ENCODE measurements around the gene OR10J4. TPM values are rescaled to one million over a fixed set of nuclear protein-coding genes. Genes with fewer than 3 reads are reported as not detected.
A peak's percentile ranks its signal among the peaks of the same experiment; 100 is the strongest.

Gene OR10J4
- total and polyA plus RNA-seq, 11 donors: not detected

DNA sequence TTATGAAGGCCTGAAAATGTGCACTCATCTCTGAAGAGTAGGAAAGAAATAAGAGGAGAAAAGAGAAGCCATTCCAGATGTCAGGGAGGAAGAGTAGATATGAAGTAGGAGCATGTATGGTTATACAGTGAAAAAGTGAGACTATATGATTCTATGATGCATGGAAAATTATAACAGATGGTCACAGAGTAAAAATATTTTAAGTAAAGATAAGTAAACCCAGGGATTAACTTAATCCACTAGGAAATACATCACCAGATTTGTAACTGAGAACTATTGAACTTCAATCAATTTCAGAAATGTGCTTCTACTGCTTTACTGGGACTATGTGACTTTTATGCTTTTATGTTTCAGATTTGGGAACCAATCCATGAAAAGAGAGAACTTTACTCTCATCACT, 7.4 kb downstream of the OR10J4 start, which contains the start of gene OR10J1:
Gene OR10J1, plus strand, starts transcription at position 301 of the 400 bp plus-strand sequence. Its CDS starts 70 bp downstream, at position 371.
- Histone ChIP-seq H3K4me3 (no peak within 1 kb of the TSS), H3K27ac (no peak within 1 kb of the TSS), H3K27me3 (no peaks in the 10 kb centered on the region), H3K36me3 (no peaks in the 10 kb centered on the region), H3K4me1 (peaks cover 0 to 6% (median 0%) of the 10 kb centered on the region in 12 donors), H3K9me3 (no peaks in the 10 kb centered on the region)
- TF ChIP-seq POLR2A (IDR thresholded peaks at IDR 0.05): no peak
- TF ChIP-seq, protein P1, sequence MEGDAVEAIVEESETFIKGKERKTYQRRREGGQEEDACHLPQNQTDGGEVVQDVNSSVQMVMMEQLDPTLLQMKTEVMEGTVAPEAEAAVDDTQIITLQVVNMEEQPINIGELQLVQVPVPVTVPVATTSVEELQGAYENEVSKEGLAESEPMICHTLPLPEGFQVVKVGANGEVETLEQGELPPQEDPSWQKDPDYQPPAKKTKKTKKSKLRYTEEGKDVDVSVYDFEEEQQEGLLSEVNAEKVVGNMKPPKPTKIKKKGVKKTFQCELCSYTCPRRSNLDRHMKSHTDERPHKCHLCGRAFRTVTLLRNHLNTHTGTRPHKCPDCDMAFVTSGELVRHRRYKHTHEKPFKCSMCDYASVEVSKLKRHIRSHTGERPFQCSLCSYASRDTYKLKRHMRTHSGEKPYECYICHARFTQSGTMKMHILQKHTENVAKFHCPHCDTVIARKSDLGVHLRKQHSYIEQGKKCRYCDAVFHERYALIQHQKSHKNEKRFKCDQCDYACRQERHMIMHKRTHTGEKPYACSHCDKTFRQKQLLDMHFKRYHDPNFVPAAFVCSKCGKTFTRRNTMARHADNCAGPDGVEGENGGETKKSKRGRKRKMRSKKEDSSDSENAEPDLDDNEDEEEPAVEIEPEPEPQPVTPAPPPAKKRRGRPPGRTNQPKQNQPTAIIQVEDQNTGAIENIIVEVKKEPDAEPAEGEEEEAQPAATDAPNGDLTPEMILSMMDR (IDR thresholded peaks at IDR 0.05): no peak
- ATAC-seq: no peak
- no peak for DNase-seq
- intact Hi-C loops (cut with DNase I): no loop called here

DNA sequence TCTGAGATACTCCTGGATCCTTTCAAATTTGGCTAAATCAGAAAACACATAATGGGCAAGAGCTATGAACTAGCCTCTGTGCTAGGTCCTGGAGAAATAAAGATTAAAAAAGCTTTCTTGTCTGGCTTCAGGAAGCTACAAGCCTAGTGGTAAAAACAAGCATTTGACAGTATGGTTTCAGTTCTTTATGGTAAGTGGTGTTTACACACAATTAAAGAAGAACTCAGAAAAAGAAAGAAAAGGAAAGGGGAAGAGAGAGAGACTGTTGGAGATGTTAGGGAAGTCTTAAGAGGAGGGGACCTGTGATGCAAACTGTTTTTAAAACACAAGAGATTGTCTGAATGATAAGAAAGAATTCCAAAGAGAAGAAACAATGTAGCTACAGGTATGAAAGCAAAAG, 9.4 kb downstream of the OR10J4 start:
- Histone ChIP-seq H3K9me3 (no peaks in the 10 kb centered on the region), H3K4me3 (no peak overlapping the region), H3K36me3 (no peaks in the 10 kb centered on the region), H3K27me3 (no peaks in the 10 kb centered on the region), H3K27ac (peak overlapping the region in 1 of 12 donors; percentile 68), H3K4me1 (peaks cover 0 to 6% (median 0%) of the 10 kb centered on the region in 12 donors)
- intact Hi-C loops (cut with DNase I): no loop called here
- DNase-seq (no peak), ATAC-seq (peak in 1 of 4 donors; percentile 30)
- TF ChIP-seq, protein P1 (IDR thresholded peaks at IDR 0.05): no peak
- TF ChIP-seq POLR2A (IDR thresholded peaks at IDR 0.05): no peak

DNA sequence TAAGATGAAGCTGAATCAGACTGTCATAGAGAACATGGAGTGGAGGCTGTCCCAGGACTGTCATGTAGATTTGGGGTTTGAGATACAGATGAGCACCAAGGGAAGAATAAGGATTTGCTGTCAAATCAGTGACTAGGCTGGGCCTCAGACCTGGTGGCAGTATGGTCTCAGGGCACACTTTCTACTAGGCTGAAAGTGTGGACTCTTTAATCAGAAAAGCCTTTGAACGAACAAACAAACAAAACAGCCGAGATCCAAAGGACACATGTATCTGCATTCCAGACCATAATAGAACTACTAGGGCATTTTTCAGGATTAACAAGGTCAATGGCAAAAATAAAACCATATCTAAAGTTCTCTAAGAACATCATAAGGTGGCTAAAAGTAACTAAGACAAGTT, 10.4 kb downstream of the OR10J4 start:
- H3K9me3 ChIP-seq: peaks cover 0 to 1% (median 0%) of the 10 kb centered on the region in 12 donors
- TF ChIP-seq, protein P1 (IDR thresholded peaks at IDR 0.05): no peak
- TF ChIP-seq POLR2A (IDR thresholded peaks at IDR 0.05): no peak
- no peak overlapping the region for H3K4me3 ChIP-seq
- peaks cover 0 to 6% (median 0%) of the 10 kb centered on the region in 12 donors for H3K4me1 ChIP-seq
- ATAC-seq (no peak), DNase-seq (no peak)
- no peaks in the 10 kb centered on the region for H3K27me3 ChIP-seq
- no peaks in the 10 kb centered on the region for H3K36me3 ChIP-seq
- intact Hi-C loops (cut with DNase I): no loop called here
- H3K27ac ChIP-seq: no peak overlapping the region
- 18 to 59% (median 44%) methylated on average over 2 of the region's 2 CpGs for WGBS, 4 donors

DNA sequence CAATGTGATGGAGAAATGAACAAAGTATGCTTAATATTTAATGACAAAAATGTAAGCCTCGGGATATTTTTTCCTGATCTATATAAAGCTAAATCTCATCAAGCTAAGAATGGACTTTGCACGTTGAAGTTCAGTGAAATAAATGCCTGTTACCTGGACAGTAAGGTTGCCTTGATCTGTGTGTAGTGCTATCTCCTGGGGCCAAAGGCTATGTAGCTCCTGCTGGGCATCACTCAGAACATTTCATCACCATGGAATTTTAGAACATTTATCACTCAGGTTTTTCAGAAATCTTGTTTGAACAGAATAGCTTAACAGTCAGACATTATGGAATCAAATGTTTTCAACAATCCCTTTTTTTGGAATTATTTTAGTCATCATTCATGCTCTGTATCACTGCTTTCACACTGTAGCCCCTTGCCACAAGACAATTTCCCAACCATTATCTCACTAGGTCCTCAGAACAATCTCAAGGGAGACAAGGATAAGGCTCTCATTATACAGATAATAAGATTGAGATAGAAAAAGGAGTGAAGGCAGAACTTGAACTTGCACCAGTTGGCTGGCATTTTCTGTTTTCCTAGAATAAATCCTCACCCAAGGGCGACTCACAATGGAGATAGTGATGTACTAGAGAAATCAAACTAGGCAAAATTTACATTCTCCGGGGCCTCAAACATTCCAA, 11.2 kb downstream of the OR10J4 start:
- H3K4me3 ChIP-seq: no peak overlapping the region
- no peak for TF ChIP-seq POLR2A (IDR thresholded peaks at IDR 0.05)
- TF ChIP-seq, protein P1 (IDR thresholded peaks at IDR 0.05): no peak
- 44 to 74% (median 68%) methylated on average over 4 of the region's 4 CpGs for WGBS, 4 donors
- no peak overlapping the region for H3K27ac ChIP-seq
- DNase-seq (no peak), ATAC-seq (no peak)
- H3K4me1 ChIP-seq: peaks cover 0 to 6% (median 0%) of the 10 kb centered on the region in 12 donors
- intact Hi-C loops (cut with DNase I): no loop called here
- H3K27me3 ChIP-seq: no peaks in the 10 kb centered on the region
- peaks cover 0 to 8% (median 0%) of the 10 kb centered on the region in 12 donors for H3K9me3 ChIP-seq
- H3K36me3 ChIP-seq: no peaks in the 10 kb centered on the region
